HUES48 (cell line): ENCODE results near the gene ITK.

Source experiments
- H3K27ac ChIP-seq: one replicate; pipeline ENCODE4 v1.7.0; 2013; ENCODE audit warnings: low read depth, low read length, inconsistent platforms
- H3K27me3 ChIP-seq: 2 replicates; pipeline ENCODE4 v1.6.1; 2013; ENCODE audit warnings: mild to moderate bottlenecking, low read length; ENCODE audit not compliant: control insufficient read depth, insufficient read depth
- H3K36me3 ChIP-seq: 2 replicates; pipeline ENCODE4 v1.6.1; 2013; ENCODE audit warnings: low read length; ENCODE audit not compliant: control insufficient read depth, insufficient read depth
- H3K4me1 ChIP-seq: 2 replicates; pipeline ENCODE4 v1.6.1; 2013; ENCODE audit warnings: mild to moderate bottlenecking, low read length; ENCODE audit not compliant: control insufficient read depth, insufficient read depth
- H3K4me3 ChIP-seq: 2 replicates; pipeline ENCODE4 v1.5.1; 2013; ENCODE audit warnings: mild to moderate bottlenecking, low read depth, low read length
- H3K9ac ChIP-seq: 2 replicates; pipeline ENCODE4 v1.6.1; 2013; ENCODE audit warnings: mild to moderate bottlenecking, low read depth, low read length, moderate library complexity
- H3K9me3 ChIP-seq: 2 replicates; pipeline ENCODE4 v1.6.1; 2013; ENCODE audit warnings: low read length; ENCODE audit not compliant: control insufficient read depth, insufficient read depth

The ITK gene

GRCh38 chr5:157252711-157253465 lies 72.2 kb downstream of the ITK start:
- no peaks in the 10 kb centered on the region for H3K27me3 ChIP-seq
- no peak overlapping the region for H3K4me3 ChIP-seq
- H3K9ac ChIP-seq = no peak overlapping the region
- no peak overlapping the region for H3K27ac ChIP-seq
- no peaks in the 10 kb centered on the region for H3K36me3 ChIP-seq
- H3K4me1 ChIP-seq = no peaks in the 10 kb centered on the region
- H3K9me3 ChIP-seq = no peaks in the 10 kb centered on the region

- no peaks in the 10 kb centered on the region for H3K9me3 ChIP-seq
- no peaks in the 10 kb centered on the region for H3K36me3 ChIP-seq
- no peak overlapping the region for H3K4me3 ChIP-seq
- H3K4me1 ChIP-seq = no peaks in the 10 kb centered on the region
- no peak overlapping the region for H3K27ac ChIP-seq
- no peaks in the 10 kb centered on the region for H3K27me3 ChIP-seq
- H3K9ac ChIP-seq = no peak overlapping the region
Measured at GRCh38 chr5:157253547-157253946, 72.9 kb downstream of the ITK start.

- H3K4me3 ChIP-seq = no peak overlapping the region
- H3K4me1 ChIP-seq = no peaks in the 10 kb centered on the region
- H3K36me3 ChIP-seq = no peaks in the 10 kb centered on the region
- H3K9ac ChIP-seq = no peak overlapping the region
- H3K27ac ChIP-seq = no peak overlapping the region
- no peaks in the 10 kb centered on the region for H3K9me3 ChIP-seq
- no peaks in the 10 kb centered on the region for H3K27me3 ChIP-seq
Measured at GRCh38 chr5:157258450-157258849, 77.8 kb downstream of the ITK start.

- no peak overlapping the region for H3K27ac ChIP-seq
- H3K36me3 ChIP-seq = no peaks in the 10 kb centered on the region
- H3K27me3 ChIP-seq = no peaks in the 10 kb centered on the region
Measured at GRCh38 chr5:157259699-157260098, 79.1 kb downstream of the ITK start.

GRCh38 chr5:157263496-157264090 lies 83.0 kb downstream of the ITK start:
- no peaks in the 10 kb centered on the region for H3K9me3 ChIP-seq
- H3K9ac ChIP-seq = no peak overlapping the region
- H3K27me3 ChIP-seq = peaks cover 4% of the 10 kb centered on the region; the same call in 1 of the 2 replicates
- H3K36me3 ChIP-seq = no peaks in the 10 kb centered on the region
- peaks cover 13% of the 10 kb centered on the region for H3K4me1 ChIP-seq
- no peak overlapping the region for H3K27ac ChIP-seq
- no peak overlapping the region for H3K4me3 ChIP-seq

More at GRCh38 chr5:157259699-157260098, 79.1 kb downstream of the ITK start:
- Histone ChIP-seq H3K9ac (no peak overlapping the region), H3K4me3 (no peak overlapping the region), H3K4me1 (no peaks in the 10 kb centered on the region), H3K9me3 (no peaks in the 10 kb centered on the region)

- peak within 1 kb of the TSS; percentile 70 for H3K4me3 ChIP-seq
- peak within 1 kb of the TSS; percentile 61 for H3K27ac ChIP-seq
- peak within 1 kb of the TSS; percentile 57 for H3K9ac ChIP-seq
- H3K27me3 ChIP-seq = peaks cover 4% of the 10 kb centered on the region; the same call in 1 of the 2 replicates
- no peaks in the 10 kb centered on the region for H3K9me3 ChIP-seq
- H3K36me3 ChIP-seq = no peaks in the 10 kb centered on the region
- peaks cover 25% of the 10 kb centered on the region for H3K4me1 ChIP-seq
Measured at GRCh38 chr5:157265714-157266285, 85.2 kb downstream of the ITK start, which contains the start of gene CYFIP2. TSS of gene CYFIP2 (plus strand) at chr5:157266123. CDS start at chr5:157285362, 19,239 bp downstream.

GRCh38 chr5:157266286-157267007 lies 85.8 kb downstream of the ITK start:
- peaks cover 4% of the 10 kb centered on the region; the same call in 1 of the 2 replicates for H3K27me3 ChIP-seq
- peak overlapping the region; percentile 34 for H3K27ac ChIP-seq
- no peaks in the 10 kb centered on the region for H3K36me3 ChIP-seq
- peak overlapping the region; percentile 53; the same call in 1 of the 2 replicates for H3K9ac ChIP-seq
- peaks cover 25% of the 10 kb centered on the region for H3K4me1 ChIP-seq
- H3K4me3 ChIP-seq = peak overlapping the region; percentile 70
- no peaks in the 10 kb centered on the region for H3K9me3 ChIP-seq

GRCh38 chr5:157267025-157267424 lies 86.4 kb downstream of the ITK start:
- Histone ChIP-seq H3K4me1 (peaks cover 25% of the 10 kb centered on the region), H3K36me3 (no peaks in the 10 kb centered on the region), H3K9me3 (no peaks in the 10 kb centered on the region), H3K4me3 (peak overlapping the region; percentile 70), H3K27ac (no peak overlapping the region), H3K27me3 (peaks cover 4% of the 10 kb centered on the region; the same call in 1 of the 2 replicates), H3K9ac (no peak overlapping the region)

- H3K4me3 ChIP-seq = no peak overlapping the region
- H3K9ac ChIP-seq = no peak overlapping the region
- no peak overlapping the region for H3K27ac ChIP-seq
Measured at GRCh38 chr5:157267761-157268480, 87.3 kb downstream of the ITK start.

GRCh38 chr5:157269165-157269671 lies 88.6 kb downstream of the ITK start:
- Histone ChIP-seq H3K27ac (peak overlapping the region; percentile 61), H3K9ac (no peak overlapping the region), H3K9me3 (no peaks in the 10 kb centered on the region), H3K4me3 (no peak overlapping the region), H3K36me3 (no peaks in the 10 kb centered on the region), H3K27me3 (peaks cover 4% of the 10 kb centered on the region; the same call in 1 of the 2 replicates), H3K4me1 (peaks cover 25% of the 10 kb centered on the region)

More at GRCh38 chr5:157267761-157268480, 87.3 kb downstream of the ITK start:
- Histone ChIP-seq H3K9me3 (no peaks in the 10 kb centered on the region), H3K36me3 (no peaks in the 10 kb centered on the region), H3K27me3 (peaks cover 4% of the 10 kb centered on the region; the same call in 1 of the 2 replicates), H3K4me1 (peaks cover 25% of the 10 kb centered on the region)
